GM23338 (cell line): ENCODE results near the gene PACS1. TPM values are rescaled to one million over a fixed set of nuclear protein-coding genes. Genes with fewer than 3 reads are reported as not detected.

Experiments used
- ATAC-seq: fragments of 200-7000 bp; cut with Tn5 transposase; 3 replicates; pipeline ENCODE4 v1.9.1; 2020
- DNase-seq: peaks from one replicate; pipeline ENCODE4 v3.0.0-alpha.2; 2015; ENCODE audit warnings: low spot score
- H2AFZ ChIP-seq: fragments of 200-600 bp; sonication (generic); 2 replicates; pipeline ENCODE4 v1.8.0; 2016; ENCODE audit warnings: antibody characterized with exemption, mild to moderate bottlenecking, moderate library complexity
- H3F3A ChIP-seq: fragments of 200-600 bp; sonication (generic); replicated peaks from 2 replicates; pipeline ENCODE4 v1.8.0; 2017; ENCODE audit warnings: antibody characterized with exemption, mixed run types, low read depth
- H3K27ac ChIP-seq: fragments of 200-600 bp; sonication (generic); 2 replicates; pipeline ENCODE4 v1.6.1; 2016; ENCODE audit warnings: low read depth
- H3K27me3 ChIP-seq: fragments of 200-600 bp; sonication (generic); 2 replicates; pipeline ENCODE4 v1.8.0; 2016; ENCODE audit warnings: mild to moderate bottlenecking, mixed run types, moderate library complexity; ENCODE audit not compliant: insufficient read depth
- H3K36me3 ChIP-seq: fragments of 200-600 bp; sonication (generic); 2 replicates; pipeline ENCODE4 v1.8.0; 2016; ENCODE audit warnings: mild to moderate bottlenecking; ENCODE audit not compliant: insufficient read depth
- H3K4me1 ChIP-seq: fragments of 200-600 bp; sonication (generic); 2 replicates; pipeline ENCODE4 v1.8.0; 2016; ENCODE audit warnings: mild to moderate bottlenecking, moderate library complexity; ENCODE audit not compliant: insufficient read depth
- H3K4me2 ChIP-seq: fragments of 200-600 bp; sonication (generic); 2 replicates; pipeline ENCODE4 v1.7.1; 2017; ENCODE audit warnings: mixed run types
- H3K4me3 ChIP-seq: fragments of 200-600 bp; sonication (generic); 2 replicates; pipeline ENCODE4 v1.6.1; 2016; ENCODE audit warnings: mixed run types
- H3K79me2 ChIP-seq: fragments of 200-600 bp; sonication (generic); replicated peaks from 2 replicates; pipeline ENCODE4 v1.8.0; 2017; ENCODE audit warnings: mild to moderate bottlenecking; ENCODE audit not compliant: insufficient read depth
- H3K9me2 ChIP-seq: fragments of 200-600 bp; sonication (generic); 2 replicates; pipeline ENCODE4 v1.8.0; 2017; ENCODE audit not compliant: insufficient read depth
- H4K20me1 ChIP-seq: fragments of 200-600 bp; sonication (generic); replicated peaks from 2 replicates; pipeline ENCODE4 v1.8.0; 2017; ENCODE audit warnings: mild to moderate bottlenecking; ENCODE audit not compliant: insufficient read depth
- H3K27ac Mint-ChIP-seq: 2 replicates; pipeline ENCODE4 v1.8.0; 2020; ENCODE audit warnings: inconsistent platforms, mild to moderate bottlenecking, moderate library complexity, mixed read lengths
- H3K27me3 Mint-ChIP-seq: 3 replicates; pipeline ENCODE4 v1.8.0; 2022; ENCODE audit warnings: low read depth, mild to moderate bottlenecking, moderate library complexity, mixed read lengths, inconsistent platforms; ENCODE audit not compliant: insufficient read depth, poor library complexity
- H3K36me3 Mint-ChIP-seq: 3 replicates; pipeline ENCODE4 v1.8.0; 2021; ENCODE audit warnings: low read depth, mild to moderate bottlenecking, inconsistent platforms, moderate library complexity, mixed read lengths
- H3K4me1 Mint-ChIP-seq: 3 replicates; pipeline ENCODE4 v1.8.0; 2020; ENCODE audit warnings: mild to moderate bottlenecking, inconsistent platforms, mixed read lengths
- H3K4me3 Mint-ChIP-seq: 3 replicates; pipeline ENCODE4 v1.8.0; 2021; ENCODE audit warnings: moderate library complexity, mild to moderate bottlenecking, inconsistent platforms, mixed read lengths
- H3K9me3 Mint-ChIP-seq: 3 replicates; pipeline ENCODE4 v1.8.0; 2020; ENCODE audit warnings: moderate library complexity, mild to moderate bottlenecking, inconsistent platforms, mixed read lengths
- CREB1 ChIP-seq: fragments of 250-450 bp; sonication (Bioruptor Pico); IDR thresholded peaks from 2 replicates; pipeline ENCODE4 v1.5.0; 2020; ENCODE audit warnings: low read depth, mild to moderate bottlenecking, moderate library complexity
- ETS1 ChIP-seq: IDR thresholded peaks from 2 replicates; pipeline ENCODE4 v1.6.1; 2016; ENCODE audit warnings: antibody characterized with exemption
- EZH2phosphoT487 ChIP-seq: fragments of 200-600 bp; sonication (generic); IDR thresholded peaks from one replicate; pipeline ENCODE4 v1.8.1; 2018; ENCODE audit warnings: antibody characterized with exemption; ENCODE audit not compliant: unreplicated experiment
- NANOG ChIP-seq: IDR thresholded peaks from 2 replicates; pipeline ENCODE4 v1.6.1; 2016; ENCODE audit warnings: antibody characterized with exemption, borderline replicate concordance
- POLR2AphosphoS5 ChIP-seq: IDR thresholded peaks from 2 replicates; pipeline ENCODE4 v1.6.1; 2016; ENCODE audit warnings: antibody characterized with exemption, low read depth
- ZNF114 ChIP-seq: fragments of 250-450 bp; sonication (Bioruptor Pico); IDR thresholded peaks from 2 replicates; pipeline ENCODE4 v1.5.0; 2020; ENCODE audit warnings: mild to moderate bottlenecking, moderate library complexity
- ZNF331 ChIP-seq: fragments of 250-450 bp; sonication (Bioruptor Pico); IDR thresholded peaks from 2 replicates; pipeline ENCODE4 v1.5.0; 2020; ENCODE audit warnings: low read depth, mild to moderate bottlenecking, moderate library complexity
- ZNF462 ChIP-seq: fragments of 250-450 bp; sonication (Bioruptor Pico); IDR thresholded peaks from 2 replicates; pipeline ENCODE4 v1.5.0; 2020; ENCODE audit warnings: mild to moderate bottlenecking, moderate library complexity
- polyA plus RNA-seq: library from polyadenylated mRNA; unstranded; fragments of >200 nt; fragmentation: Nextera tagmentation; extraction: Ambion mirVana; gene quantifications from 2 replicates; pipeline ENCODE4 v1.2.1, GENCODE V29; 2016
- total RNA-seq: library from RNA; depleted of rRNA; stranded (reverse); fragments of >200 nt; shearing (Covaris generic); gene quantifications from 2 replicates; pipeline ENCODE4 v1.2.3, GENCODE V29; 2014
- TF ChIP-seq, protein P1 (sequence below), 2 experiments: fragments of 200-600 bp in 1 of 2; sonication (generic) in 1 of 2; conservative IDR thresholded peaks; 2 replicates each; pipeline versions ENCODE4 v1.5.1 to v1.6.1; 2016 to 2017; ENCODE audit warnings: antibody characterized with exemption in 2 of 2, low read depth in 2 of 2, mild to moderate bottlenecking in 2 of 2, moderate library complexity in 1 of 2

The PACS1 gene
- total and polyA plus RNA-seq, 2 experiments from 2014 or later: 8.0 to 37.5 TPM

GRCh38 chr11:66146940-66147339 is 76.9 kb downstream of the PACS1 start:
- H3K4me1 ChIP-seq: peaks cover 6% of the 10 kb centered on the region
- TF ChIP-seq ETS1 (no peak), POLR2AphosphoS5 (no peak), CREB1 (CRISPR knock-in tag) (no peak), ZNF331 (CRISPR knock-in tag) (no peak), NANOG (no peak), EZH2phosphoT487 (no peak)
- TF ChIP-seq, protein P1, sequence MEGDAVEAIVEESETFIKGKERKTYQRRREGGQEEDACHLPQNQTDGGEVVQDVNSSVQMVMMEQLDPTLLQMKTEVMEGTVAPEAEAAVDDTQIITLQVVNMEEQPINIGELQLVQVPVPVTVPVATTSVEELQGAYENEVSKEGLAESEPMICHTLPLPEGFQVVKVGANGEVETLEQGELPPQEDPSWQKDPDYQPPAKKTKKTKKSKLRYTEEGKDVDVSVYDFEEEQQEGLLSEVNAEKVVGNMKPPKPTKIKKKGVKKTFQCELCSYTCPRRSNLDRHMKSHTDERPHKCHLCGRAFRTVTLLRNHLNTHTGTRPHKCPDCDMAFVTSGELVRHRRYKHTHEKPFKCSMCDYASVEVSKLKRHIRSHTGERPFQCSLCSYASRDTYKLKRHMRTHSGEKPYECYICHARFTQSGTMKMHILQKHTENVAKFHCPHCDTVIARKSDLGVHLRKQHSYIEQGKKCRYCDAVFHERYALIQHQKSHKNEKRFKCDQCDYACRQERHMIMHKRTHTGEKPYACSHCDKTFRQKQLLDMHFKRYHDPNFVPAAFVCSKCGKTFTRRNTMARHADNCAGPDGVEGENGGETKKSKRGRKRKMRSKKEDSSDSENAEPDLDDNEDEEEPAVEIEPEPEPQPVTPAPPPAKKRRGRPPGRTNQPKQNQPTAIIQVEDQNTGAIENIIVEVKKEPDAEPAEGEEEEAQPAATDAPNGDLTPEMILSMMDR (conservative IDR thresholded peaks at IDR 0.05; ENCODE audit: low read depth in 2 of 2): no peak
- Mint-ChIP-seq H3K27me3 (no peaks in the 10 kb centered on the region), H3K9me3 (peaks cover 3% of the 10 kb centered on the region; the same call in 2 of the 3 replicates), H3K27ac (no peak overlapping the region), H3K4me1 (peaks cover 18% of the 10 kb centered on the region), H3K4me3 (no peak overlapping the region), H3K36me3 (peaks cover 4% of the 10 kb centered on the region; the same call in 2 of the 3 replicates)
- no peaks in the 10 kb centered on the region for H3F3A ChIP-seq
- H3K79me2 ChIP-seq: no peaks in the 10 kb centered on the region; the same call in 1 of the 2 replicates
- H3K4me2 ChIP-seq: no peak overlapping the region
- no peaks in the 10 kb centered on the region; the same call in 1 of the 2 replicates for H4K20me1 ChIP-seq
- H3K4me3 ChIP-seq: no peak overlapping the region
- no peaks in the 10 kb centered on the region for H3K27me3 ChIP-seq
- H3K9me2 ChIP-seq: no peaks in the 10 kb centered on the region
- no peak for DNase-seq
- no peak for ATAC-seq
- H2AFZ ChIP-seq: no peak overlapping the region
- no peaks in the 10 kb centered on the region for H3K36me3 ChIP-seq
- no peak overlapping the region for H3K27ac ChIP-seq

DNA sequence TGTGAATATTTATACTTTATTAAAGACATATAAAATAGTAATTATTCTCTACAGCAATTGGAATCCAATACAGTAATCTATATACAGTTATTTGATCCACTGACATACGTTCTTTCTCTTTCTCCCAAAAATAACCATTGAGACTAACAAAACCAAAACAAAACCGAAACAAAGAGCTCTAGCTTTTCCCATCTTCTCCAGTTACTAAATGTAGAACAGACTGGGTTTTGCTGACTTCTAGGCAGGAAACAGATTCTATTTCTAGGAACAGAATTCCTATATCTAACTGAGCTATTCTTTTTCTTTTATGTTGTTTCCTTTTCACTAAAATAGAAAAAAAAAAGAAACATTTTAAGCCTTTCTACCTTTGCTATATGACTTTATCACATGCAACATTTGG is 80.1 kb downstream of the PACS1 start:
- H3K4me1 ChIP-seq: no peaks in the 10 kb centered on the region
- ATAC-seq: no peak
- Mint-ChIP-seq H3K27ac (no peak overlapping the region), H3K4me1 (peaks cover 5% of the 10 kb centered on the region), H3K4me3 (no peak overlapping the region), H3K9me3 (peaks cover 3% of the 10 kb centered on the region; the same call in 2 of the 3 replicates), H3K36me3 (peaks cover 4% of the 10 kb centered on the region; the same call in 2 of the 3 replicates), H3K27me3 (no peaks in the 10 kb centered on the region)
- no peaks in the 10 kb centered on the region for H3K9me2 ChIP-seq
- no peaks in the 10 kb centered on the region for H3K27me3 ChIP-seq
- H3F3A ChIP-seq: no peaks in the 10 kb centered on the region
- H3K4me2 ChIP-seq: no peak overlapping the region
- DNase-seq: no peak
- H3K4me3 ChIP-seq: no peak overlapping the region
- H3K27ac ChIP-seq: no peak overlapping the region
- H3K79me2 ChIP-seq: no peaks in the 10 kb centered on the region
- H3K36me3 ChIP-seq: no peaks in the 10 kb centered on the region
- H4K20me1 ChIP-seq: no peaks in the 10 kb centered on the region; the same call in 1 of the 2 replicates
- no peak overlapping the region for H2AFZ ChIP-seq
- TF ChIP-seq ZNF462: no peak
- TF ChIP-seq ZNF331 (CRISPR knock-in tag): no peak
- TF ChIP-seq EZH2phosphoT487: no peak
- no peak for TF ChIP-seq ZNF114
- TF ChIP-seq, protein P1 (conservative IDR thresholded peaks at IDR 0.05; ENCODE audit: low read depth in 2 of 2): no peak
- TF ChIP-seq NANOG: no peak
